GM19239 (cell line): ENCODE data around the gene BRIP1.
"Not testable (repeated sequence)": the region's sequence is repeated elsewhere in the genome, so short reads cannot be mapped to it uniquely, and the experiment has no call there.

ENCODE experiments used
- DNase-seq: peaks from one replicate; pipeline ENCODE4 v3.0.0; 2011; ENCODE audit warnings: low spot score; ENCODE audit not compliant: insufficient read length
- FAIRE-seq: peaks from 2 replicates; lab custom pipeline; 2011; peaks lifted over from hg19 to GRCh38; lab: Jason Lieb, UNC

BRIP1 gene

GRCh38 chr17:61680921-61681320 is 182.4 kb downstream of the BRIP1 start:
- FAIRE-seq (no peak), DNase-seq (no peak)

GRCh38 chr17:61678339-61678738 is 185.0 kb downstream of the BRIP1 start:
- no peak for FAIRE-seq
- DNase-seq = no peak

GRCh38 chr17:61677150-61677811 is 186.0 kb downstream of the BRIP1 start:
- DNase-seq, FAIRE-seq: not testable (repeated sequence)

- FAIRE-seq, DNase-seq: not testable (repeated sequence)
Observed at GRCh38 chr17:61676522-61676921, 186.8 kb downstream of the BRIP1 start.

- not testable (repeated sequence) for DNase-seq, FAIRE-seq
Observed at GRCh38 chr17:61674609-61675008, 188.7 kb downstream of the BRIP1 start.

- FAIRE-seq, DNase-seq: not testable (repeated sequence)
Observed at GRCh38 chr17:61673019-61673897, 190.1 kb downstream of the BRIP1 start.

GRCh38 chr17:61672140-61672539 is 191.2 kb downstream of the BRIP1 start:
- DNase-seq (no peak), FAIRE-seq (no peak)

GRCh38 chr17:61670691-61671090 is 192.6 kb downstream of the BRIP1 start:
- FAIRE-seq (no peak), DNase-seq (no peak)

- FAIRE-seq (no peak), DNase-seq (no peak)
Observed at GRCh38 chr17:61669522-61669921, 193.8 kb downstream of the BRIP1 start.

GRCh38 chr17:61668486-61668885 is 194.8 kb downstream of the BRIP1 start:
- DNase-seq (no peak), FAIRE-seq (no peak)

GRCh38 chr17:61666406-61667088 is 196.8 kb downstream of the BRIP1 start:
- not testable (repeated sequence) for DNase-seq

GRCh38 chr17:61663310-61663709 is 200.0 kb downstream of the BRIP1 start:
- no peak for DNase-seq
- FAIRE-seq = peak; percentile 53

More at GRCh38 chr17:61666406-61667088, 196.8 kb downstream of the BRIP1 start:
- FAIRE-seq = not testable (repeated sequence)

GRCh38 chr17:61662741-61663140 is 200.6 kb downstream of the BRIP1 start:
- FAIRE-seq = no peak
- no peak for DNase-seq

GRCh38 chr17:61662186-61662585 is 201.1 kb downstream of the BRIP1 start:
- no peak for DNase-seq
- no peak for FAIRE-seq

GRCh38 chr17:61660746-61661485 is 202.4 kb downstream of the BRIP1 start:
- FAIRE-seq (no peak), DNase-seq (no peak)

GRCh38 chr17:61659437-61659836 is 203.9 kb downstream of the BRIP1 start:
- FAIRE-seq (no peak), DNase-seq (no peak)

GRCh38 chr17:61658183-61658582 is 205.1 kb downstream of the BRIP1 start:
- no peak for FAIRE-seq
- no peak for DNase-seq

- FAIRE-seq (no peak), DNase-seq (no peak)
Observed at GRCh38 chr17:61657338-61657737, 206.0 kb downstream of the BRIP1 start.

GRCh38 chr17:61656721-61657217 is 206.6 kb downstream of the BRIP1 start:
- DNase-seq (no peak), FAIRE-seq (no peak)

GRCh38 chr17:61650749-61651148 is 212.6 kb downstream of the BRIP1 start:
- DNase-seq (no peak), FAIRE-seq (no peak)
